GM12873 (cell line): ENCODE results near the gene KLF13.

Source experiments
- TF ChIP-seq, protein P1 (sequence below): IDR thresholded peaks from 2 replicates; pipeline ENCODE4 v1.5.1; 2012; ENCODE audit warnings: low read depth, mild to moderate bottlenecking, moderate library complexity, low read length, control low read depth; ENCODE audit not compliant: insufficient read depth; ENCODE audit errors: missing control alignments

Gene KLF13

DNA sequence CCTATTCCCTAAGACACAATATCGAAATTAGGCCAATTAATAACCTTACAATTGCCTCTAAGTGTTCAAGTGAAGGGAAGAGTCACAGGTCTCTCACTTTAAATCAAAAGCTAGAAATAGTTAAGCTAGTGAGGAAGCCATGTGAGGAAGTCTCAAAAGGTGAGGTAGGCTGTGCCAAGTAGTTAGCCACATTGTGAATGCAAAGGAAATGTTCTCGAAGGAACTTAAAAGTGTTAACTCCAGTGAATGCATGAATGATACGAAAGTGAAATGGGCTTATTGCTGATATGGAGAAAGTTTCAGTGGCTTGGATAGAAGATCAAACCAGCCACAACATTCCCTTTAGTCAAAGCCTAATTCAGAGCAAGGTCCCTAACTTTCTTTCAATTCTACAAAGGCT, 59.1 kb downstream of the KLF13 start:
- TF ChIP-seq, protein P1, sequence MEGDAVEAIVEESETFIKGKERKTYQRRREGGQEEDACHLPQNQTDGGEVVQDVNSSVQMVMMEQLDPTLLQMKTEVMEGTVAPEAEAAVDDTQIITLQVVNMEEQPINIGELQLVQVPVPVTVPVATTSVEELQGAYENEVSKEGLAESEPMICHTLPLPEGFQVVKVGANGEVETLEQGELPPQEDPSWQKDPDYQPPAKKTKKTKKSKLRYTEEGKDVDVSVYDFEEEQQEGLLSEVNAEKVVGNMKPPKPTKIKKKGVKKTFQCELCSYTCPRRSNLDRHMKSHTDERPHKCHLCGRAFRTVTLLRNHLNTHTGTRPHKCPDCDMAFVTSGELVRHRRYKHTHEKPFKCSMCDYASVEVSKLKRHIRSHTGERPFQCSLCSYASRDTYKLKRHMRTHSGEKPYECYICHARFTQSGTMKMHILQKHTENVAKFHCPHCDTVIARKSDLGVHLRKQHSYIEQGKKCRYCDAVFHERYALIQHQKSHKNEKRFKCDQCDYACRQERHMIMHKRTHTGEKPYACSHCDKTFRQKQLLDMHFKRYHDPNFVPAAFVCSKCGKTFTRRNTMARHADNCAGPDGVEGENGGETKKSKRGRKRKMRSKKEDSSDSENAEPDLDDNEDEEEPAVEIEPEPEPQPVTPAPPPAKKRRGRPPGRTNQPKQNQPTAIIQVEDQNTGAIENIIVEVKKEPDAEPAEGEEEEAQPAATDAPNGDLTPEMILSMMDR: no peak

DNA sequence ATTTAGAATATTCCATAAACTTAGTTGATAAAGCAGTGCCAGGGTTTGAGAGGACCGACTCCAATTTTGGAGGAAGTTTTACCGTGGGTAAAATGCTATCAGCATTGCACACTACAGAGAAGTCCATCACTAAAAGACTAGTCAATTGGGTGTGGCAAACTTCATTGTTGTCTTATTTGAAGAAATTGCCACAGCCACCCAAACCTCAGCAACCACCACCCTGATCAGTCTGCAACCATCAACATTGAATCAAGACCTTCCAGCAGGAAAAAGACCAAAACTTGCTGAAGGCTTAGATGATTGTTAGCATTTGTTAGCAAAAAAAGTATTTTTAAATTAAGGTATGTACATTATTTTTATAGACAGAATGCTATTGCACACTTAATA, 60.5 kb downstream of the KLF13 start:
- TF ChIP-seq, protein P1: no peak

DNA sequence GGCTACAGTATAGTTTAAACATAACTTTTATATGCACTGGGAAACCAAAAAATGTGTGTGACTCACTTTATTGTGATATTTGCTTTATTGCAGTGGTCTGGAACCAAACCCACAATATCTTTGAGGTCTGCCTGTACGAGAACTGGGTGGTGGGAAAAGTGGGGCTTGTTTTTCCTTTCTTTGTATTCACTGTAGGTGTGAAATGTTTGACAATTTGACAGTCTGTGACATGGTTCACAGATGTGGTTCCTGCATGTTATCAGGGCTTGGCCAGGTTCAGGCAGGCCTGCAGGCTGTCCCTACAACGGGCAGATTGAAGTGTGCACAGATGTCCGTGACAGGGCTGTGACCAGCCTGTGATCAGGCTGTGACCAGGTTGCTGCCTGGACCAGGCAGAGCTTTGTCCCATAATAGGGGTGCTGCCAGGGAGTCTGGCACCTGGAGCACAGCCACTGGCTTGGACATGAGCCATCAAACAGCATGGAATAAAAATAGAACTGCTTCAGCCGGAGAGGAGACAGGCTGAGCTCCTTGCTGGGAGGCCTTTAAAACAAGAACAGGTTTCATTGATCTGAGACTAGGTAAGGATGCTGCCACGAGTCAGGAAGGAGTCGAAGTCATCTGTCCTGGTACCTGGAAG, 61.0 kb downstream of the KLF13 start:
- TF ChIP-seq, protein P1: no peak

DNA sequence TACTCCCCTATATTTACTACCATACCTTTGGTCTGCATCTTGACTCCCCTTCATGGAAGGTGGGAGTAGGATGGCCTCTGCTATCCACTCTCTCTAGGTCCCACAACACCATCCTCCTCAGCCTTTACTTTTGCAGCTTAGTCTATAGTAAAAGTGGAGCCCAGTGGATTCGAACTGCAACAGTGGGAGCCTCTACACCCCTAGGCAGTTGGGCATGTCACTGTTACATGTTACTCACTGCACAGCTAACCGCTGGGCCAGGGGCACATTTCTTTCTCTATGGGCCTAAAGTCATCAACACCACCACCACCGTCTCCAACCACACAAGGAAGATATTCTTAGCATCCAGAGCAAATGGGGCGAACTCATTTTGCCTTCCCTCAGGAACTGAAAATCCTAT, 62.9 kb downstream of the KLF13 start:
- TF ChIP-seq, protein P1: no peak

DNA sequence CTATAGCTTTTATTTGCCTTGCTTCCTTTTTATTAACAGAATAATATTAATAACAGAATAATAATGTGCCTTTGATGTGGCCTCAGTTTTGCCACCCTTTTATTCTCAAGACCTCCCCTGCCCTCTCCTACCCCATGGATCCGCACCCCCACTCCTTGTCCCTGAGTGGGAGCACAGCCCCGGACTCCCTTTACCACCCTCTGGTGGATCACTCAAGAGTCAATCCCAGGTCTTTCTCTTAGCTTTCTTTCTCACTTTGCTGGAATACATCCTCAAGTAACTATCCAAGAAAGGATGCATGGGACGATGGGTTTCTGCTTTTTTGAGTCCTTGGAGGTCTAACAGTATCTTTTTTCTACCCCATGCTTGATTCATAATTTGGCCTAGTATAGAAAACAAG, 63.4 kb downstream of the KLF13 start:
- TF ChIP-seq, protein P1: no peak

DNA sequence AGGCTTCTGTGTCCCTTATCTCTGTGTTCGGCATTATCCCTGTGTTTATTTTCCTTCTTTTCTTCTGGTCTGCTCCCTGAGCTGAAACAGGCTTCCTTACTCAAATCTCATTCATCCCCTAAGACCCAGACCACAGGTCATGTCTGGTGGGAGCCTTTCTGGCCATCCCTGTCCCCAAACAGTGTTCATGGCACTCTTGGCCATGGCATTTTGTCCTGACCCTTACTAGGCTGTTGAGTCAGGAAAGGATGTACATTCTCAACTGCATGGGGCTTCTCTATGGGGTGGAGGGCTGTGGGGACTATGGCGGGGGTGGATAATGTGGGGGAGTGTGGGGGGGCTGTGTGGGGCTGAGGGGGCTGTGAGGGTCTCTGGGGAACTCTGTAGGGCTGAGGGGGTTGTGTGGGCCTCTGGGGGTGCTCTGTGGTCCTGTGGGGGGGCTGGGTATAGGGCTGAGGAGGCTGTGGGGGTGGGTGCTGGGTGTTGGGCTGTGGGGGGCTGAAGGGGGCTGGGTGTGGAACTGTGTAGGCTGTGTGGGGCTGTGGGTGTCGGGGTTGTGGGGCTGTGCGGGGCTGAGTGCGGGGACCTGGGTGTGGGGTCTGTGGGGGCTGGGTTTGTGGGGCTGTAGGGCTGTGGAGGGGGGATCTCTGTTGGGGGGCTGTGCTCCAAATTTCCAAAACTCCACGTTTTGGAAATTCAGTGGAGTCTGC, 64.3 kb downstream of the KLF13 start:
- TF ChIP-seq, protein P1: no peak

DNA sequence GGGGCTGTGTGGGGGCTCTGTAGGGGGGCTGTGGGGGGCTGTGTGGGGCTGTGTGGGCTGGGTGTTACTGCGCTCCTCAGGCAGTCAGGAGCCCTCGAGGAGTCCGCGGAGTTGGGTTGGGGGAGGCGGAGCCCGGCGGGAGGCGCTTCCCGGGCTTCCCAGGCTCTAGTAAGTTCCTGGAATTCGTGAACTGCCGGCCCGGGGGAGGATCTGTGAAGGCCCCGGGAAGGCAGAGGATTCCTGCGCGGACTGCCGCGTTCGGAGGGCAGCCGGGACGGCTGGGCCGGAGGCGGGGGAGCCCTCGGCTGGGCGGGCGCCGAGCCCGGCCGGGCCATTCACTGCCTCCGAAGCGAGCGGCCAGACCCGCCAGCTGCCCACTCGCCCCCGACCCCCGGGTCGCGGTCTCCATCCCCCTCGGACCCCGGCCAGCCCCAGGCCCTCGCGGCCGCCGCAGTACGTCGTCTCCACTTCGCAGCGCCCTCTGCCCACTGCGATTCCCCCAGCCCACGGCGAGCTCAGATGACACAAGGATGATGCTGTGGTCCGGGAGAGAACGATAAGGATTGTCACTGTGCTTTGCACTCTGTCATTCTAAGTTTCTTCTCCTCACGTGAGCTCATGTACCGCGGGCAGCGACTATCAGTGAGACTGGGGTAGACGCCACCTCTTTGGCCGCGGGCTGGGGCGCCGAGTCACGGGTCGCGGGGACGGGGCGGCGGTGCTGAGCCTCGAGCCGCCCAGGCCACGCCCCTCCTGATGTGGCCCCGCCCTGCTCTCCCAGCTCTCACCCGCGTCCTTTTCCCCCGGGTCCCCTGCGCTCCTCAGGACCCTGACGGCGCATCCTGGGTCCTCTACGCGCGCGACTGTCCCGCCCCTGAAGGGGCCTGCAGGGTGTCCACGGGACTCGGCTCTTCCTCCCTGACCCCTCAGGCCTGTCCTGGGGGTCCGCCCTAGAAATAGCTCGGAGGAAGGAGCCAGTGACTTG, 65.3 kb downstream of the KLF13 start:
- TF ChIP-seq, protein P1: no peak
